Sigmoid colon (tissue), 3 donors: Measurements from ENCODE around the gene GREB1.

Experiments
- POLR2A ChIP-seq, 2 donors: fragments of 450-650 bp; IDR thresholded peaks; one replicate each; pipeline ENCODE4 v1.6.1; 2016; ENCODE audit warnings: antibody characterized with exemption in 2 of 2, mild to moderate bottlenecking in 2 of 2, moderate library complexity in 2 of 2
- TF ChIP-seq, protein P1 (sequence below), 4 experiments: fragments of 450-650 bp in 3 of 4; fragments of 200-600 bp in 1 of 4; IDR thresholded peaks; one replicate each; pipeline ENCODE4 v1.5.1; 2016 to 2019; ENCODE audit warnings: antibody characterized with exemption in 4 of 4, mild to moderate bottlenecking in 3 of 4, moderate library complexity in 2 of 4

DNA sequence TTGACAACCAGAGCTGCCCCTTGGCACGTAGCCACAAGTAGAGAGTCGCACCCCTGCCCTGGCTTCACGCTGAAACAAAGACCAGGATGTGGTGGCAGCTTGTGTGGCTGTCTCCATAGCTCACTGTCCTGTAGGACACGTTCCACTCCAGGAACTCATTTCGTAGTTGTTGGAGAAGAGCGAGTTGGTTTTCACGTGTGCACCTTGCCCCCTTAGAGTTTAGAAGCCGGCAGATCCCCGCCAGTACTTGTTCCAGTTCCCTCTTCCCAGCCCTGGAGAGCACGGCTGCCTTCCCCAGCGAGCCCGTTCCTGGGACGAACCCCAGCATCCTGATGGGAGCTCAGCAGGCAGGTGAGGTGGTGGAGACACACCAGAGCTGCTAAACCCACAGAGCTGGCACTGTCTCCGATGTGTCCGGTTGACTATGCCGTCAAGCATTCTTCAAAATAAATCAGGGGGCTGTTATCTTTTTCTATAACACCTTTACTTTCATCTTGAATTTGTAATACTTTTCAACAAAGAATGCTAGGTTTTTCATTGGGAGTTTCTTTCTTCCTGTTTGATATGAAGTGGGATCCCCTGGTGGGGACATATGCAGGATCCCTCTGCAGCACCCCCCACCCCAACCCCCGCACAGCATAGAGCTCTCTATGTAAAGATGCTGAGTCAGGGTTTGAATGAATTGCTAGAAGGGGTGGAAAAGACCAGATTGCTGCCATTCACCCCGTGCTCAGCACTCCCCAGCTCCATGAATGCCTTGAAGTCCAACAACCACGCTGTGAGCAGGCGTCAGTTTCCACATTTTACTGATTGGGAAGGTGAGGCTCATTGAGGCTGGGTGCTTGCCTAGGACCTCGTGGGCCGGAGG, 44.5 kb downstream of the GREB1 start:
- TF ChIP-seq, protein P1, sequence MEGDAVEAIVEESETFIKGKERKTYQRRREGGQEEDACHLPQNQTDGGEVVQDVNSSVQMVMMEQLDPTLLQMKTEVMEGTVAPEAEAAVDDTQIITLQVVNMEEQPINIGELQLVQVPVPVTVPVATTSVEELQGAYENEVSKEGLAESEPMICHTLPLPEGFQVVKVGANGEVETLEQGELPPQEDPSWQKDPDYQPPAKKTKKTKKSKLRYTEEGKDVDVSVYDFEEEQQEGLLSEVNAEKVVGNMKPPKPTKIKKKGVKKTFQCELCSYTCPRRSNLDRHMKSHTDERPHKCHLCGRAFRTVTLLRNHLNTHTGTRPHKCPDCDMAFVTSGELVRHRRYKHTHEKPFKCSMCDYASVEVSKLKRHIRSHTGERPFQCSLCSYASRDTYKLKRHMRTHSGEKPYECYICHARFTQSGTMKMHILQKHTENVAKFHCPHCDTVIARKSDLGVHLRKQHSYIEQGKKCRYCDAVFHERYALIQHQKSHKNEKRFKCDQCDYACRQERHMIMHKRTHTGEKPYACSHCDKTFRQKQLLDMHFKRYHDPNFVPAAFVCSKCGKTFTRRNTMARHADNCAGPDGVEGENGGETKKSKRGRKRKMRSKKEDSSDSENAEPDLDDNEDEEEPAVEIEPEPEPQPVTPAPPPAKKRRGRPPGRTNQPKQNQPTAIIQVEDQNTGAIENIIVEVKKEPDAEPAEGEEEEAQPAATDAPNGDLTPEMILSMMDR (IDR thresholded peaks at IDR 0.05) = no peak
- TF ChIP-seq POLR2A (IDR thresholded peaks at IDR 0.05) = no peak
